HepG2 (cell line): ENCODE results near the gene CLN6. TPM values are rescaled to one million over a fixed set of nuclear protein-coding genes. Genes with fewer than 3 reads are reported as not detected.

ENCODE experiments used
- ATAC-seq: fragments of 200-7000 bp; cut with Tn5 transposase; 3 replicates; pipeline ENCODE4 v1.9.1; 2020; ENCODE audit warnings: mild to moderate bottlenecking, moderate library complexity
- BruUV-seq: library from RNA; stranded (reverse); fragments of 400-500 nt; replicated peaks from 2 replicates; lab custom pipeline; 2021; lab: Mats Ljungman, UMichigan
- CTCF ChIA-PET: fragments of 300-600 bp; formaldehyde crosslinking; extraction: SDS; loops from one replicate; lab custom pipeline; 2021; ENCODE audit warnings: low total read pairs, inconsistent platforms, low intra/inter-chr PET ratio; lab: Yijun Ruan, JAX
- POLR2A ChIA-PET: fragments of 350-600 bp; sonication (Branson Sonifier 250); formaldehyde crosslinking; loops from one replicate; lab custom pipeline; 2020; ENCODE audit warnings: antibody characterized with exemption, inconsistent platforms; lab: Yijun Ruan, JAX
- DNase-seq: peaks from one replicate; pipeline ENCODE4 v3.0.0-alpha.2; 2015; ENCODE audit warnings: low spot score
- FAIRE-seq: peaks from 3 replicates; lab custom pipeline; 2011; peaks lifted over from hg19 to GRCh38; lab: Jason Lieb, UNC
- H2AFZ ChIP-seq: one replicate; pipeline ENCODE4 v1.6.1; 2011; ENCODE audit warnings: low read length, inconsistent platforms
- H3K27ac ChIP-seq: fragments of 300-600 bp; 3 replicates; pipeline ENCODE4 v1.8.0; 2011; ENCODE audit warnings: mixed run types, mild to moderate bottlenecking, mixed read lengths, low read length, inconsistent platforms; ENCODE audit not compliant: insufficient read depth; ENCODE audit errors: extremely low read length
- H3K27me3 ChIP-seq, 2 experiments: fragments of 200-600 bp in 1 of 2; 2 replicates in 1 of 2; 3 replicates in 1 of 2; pipeline versions ENCODE4 v1.6.0 to v1.8.0; 2011; ENCODE audit warnings: low read length in 2 of 2, mild to moderate bottlenecking in 2 of 2, moderate library complexity in 2 of 2, inconsistent platforms in 1 of 2; ENCODE audit not compliant: insufficient read depth in 2 of 2, control insufficient read depth in 1 of 2
- H3K36me3 ChIP-seq, 2 experiments: fragments of 200-600 bp in 1 of 2; replicated peaks in 1 of 2; 2 replicates in 1 of 2; 3 replicates in 1 of 2; pipeline versions ENCODE4 v1.5.1 to v1.8.0; 2011; ENCODE audit warnings: low read length in 2 of 2, inconsistent platforms in 1 of 2; ENCODE audit not compliant: insufficient read depth in 2 of 2, control insufficient read depth in 1 of 2
- H3K4me1 ChIP-seq: 2 replicates; pipeline ENCODE4 v1.5.1; 2012; ENCODE audit warnings: low read length, inconsistent platforms; ENCODE audit not compliant: insufficient read depth
- H3K4me2 ChIP-seq: 2 replicates; pipeline ENCODE4 v1.6.0; 2011; ENCODE audit warnings: low read depth, low read length, inconsistent platforms
- H3K4me3 ChIP-seq, 3 experiments: fragments of 200-600 bp in 1 of 3; sonication (generic), shearing (Covaris generic) in 1 of 3; replicated peaks in 1 of 3; 2 replicates each; pipeline ENCODE4 v1.5.1; 2011 to 2016; ENCODE audit warnings: low read length in 3 of 3, inconsistent platforms in 2 of 3, low read depth in 2 of 3, mild to moderate bottlenecking in 2 of 3, control low read depth in 1 of 3, mixed read lengths in 1 of 3; ENCODE audit not compliant: insufficient read depth in 1 of 3
- H3K79me2 ChIP-seq: one replicate; pipeline ENCODE4 v1.6.1; 2011; ENCODE audit warnings: low read length, inconsistent platforms; ENCODE audit not compliant: insufficient read depth
- H3K9ac ChIP-seq: 2 replicates; pipeline ENCODE4 v1.6.0; 2011; ENCODE audit warnings: mild to moderate bottlenecking, low read depth, low read length, inconsistent platforms; ENCODE audit not compliant: insufficient read depth
- H3K9me3 ChIP-seq: 2 replicates; pipeline ENCODE4 v1.5.1; 2012; ENCODE audit warnings: mild to moderate bottlenecking, low read length
- H4K20me1 ChIP-seq: 2 replicates; pipeline ENCODE4 v1.6.0; 2011; ENCODE audit warnings: inconsistent platforms, mild to moderate bottlenecking, low read length, moderate library complexity; ENCODE audit not compliant: insufficient read depth
- POLR2A ChIP-seq, 2 experiments: IDR thresholded peaks; 2 replicates each; pipeline ENCODE4 v1.6.1; 2011; ENCODE audit warnings: low read depth in 2 of 2, low read length in 2 of 2, mild to moderate bottlenecking in 1 of 2, moderate library complexity in 1 of 2; ENCODE audit not compliant: insufficient read depth in 1 of 2
- SALL2 ChIP-seq: sonication (generic); formaldehyde crosslinking; IDR thresholded peaks from 2 replicates; pipeline ENCODE4 v1.8.1; 2023; ENCODE audit warnings: mild to moderate bottlenecking, missing genetic modification reagents, inconsistent platforms
- ZNF331 ChIP-seq: sonication (generic); formaldehyde crosslinking; IDR thresholded peaks from 2 replicates; pipeline ENCODE4 v1.4.0; 2020; ENCODE audit warnings: missing genetic modification reagents
- ZNF382 ChIP-seq: sonication (generic); formaldehyde crosslinking; IDR thresholded peaks from 2 replicates; pipeline ENCODE4 v1.5.0; 2020; ENCODE audit warnings: missing genetic modification reagents, mild to moderate bottlenecking, borderline replicate concordance
- WGBS: methylation state at CpG from one replicate; pipeline ENCODE4 v1.1.6; 2017; ENCODE audit warnings: low lambda C conversion rate; 5-methylcytosine and 5-hydroxymethylcytosine counted together
- in situ Hi-C: cut with HindIII; loops from 2 replicates; pipeline ENCODE4 v1.10.0; 2017; ENCODE audit warnings: low pct_unique_long_range_greater_than_20kb; ENCODE audit not compliant: extremely low pct_ligation_motif_present
- intact Hi-C: fragments of 100-400 bp; cut with micrococcal nuclease; formaldehyde crosslinking; loops from one replicate; pipeline ENCODE4 v1.10.0; 2022; ENCODE audit not compliant: unreplicated experiment
- polyA plus RNA-seq, 8 experiments: library from polyadenylated mRNA; depleted of rRNA in 3 of 8; stranded (reverse) in 7 of 8; unstranded in 1 of 8; fragments of >200 nt; fragmentation: Illumina TruSeq in 4 of 8; extraction: Trizol in 4 of 8; gene quantifications; 2 replicates each; pipeline versions ENCODE4 v1.2.1 to v1.2.3, GENCODE V29; 2011 to 2016; ENCODE audit warnings: low read depth in 4 of 8, missing spikeins in 1 of 8, mixed read lengths in 1 of 8; ENCODE audit not compliant: insufficient read depth in 1 of 8
- total RNA-seq, 5 experiments: library from RNA; depleted of rRNA; stranded (reverse); fragments of >200 nt; fragmentation: Illumina TruSeq; extraction: Trizol; gene quantifications; 2 replicates each; pipeline ENCODE4 v1.2.3, GENCODE V29; 2016; ENCODE audit warnings: low read depth in 1 of 5
- TF ChIP-seq, protein P1 (sequence below): sonication (generic); formaldehyde crosslinking; IDR thresholded peaks from 2 replicates; pipeline ENCODE4 v1.8.0; 2023; ENCODE audit warnings: mild to moderate bottlenecking, missing genetic modification reagents

Gene CLN6
- total and polyA plus RNA-seq, 2 of the 13 experiments (the other 11 are each of a cell fraction or from before 2014, with no cell fraction given): 24.9 to 27.1 TPM

DNA sequence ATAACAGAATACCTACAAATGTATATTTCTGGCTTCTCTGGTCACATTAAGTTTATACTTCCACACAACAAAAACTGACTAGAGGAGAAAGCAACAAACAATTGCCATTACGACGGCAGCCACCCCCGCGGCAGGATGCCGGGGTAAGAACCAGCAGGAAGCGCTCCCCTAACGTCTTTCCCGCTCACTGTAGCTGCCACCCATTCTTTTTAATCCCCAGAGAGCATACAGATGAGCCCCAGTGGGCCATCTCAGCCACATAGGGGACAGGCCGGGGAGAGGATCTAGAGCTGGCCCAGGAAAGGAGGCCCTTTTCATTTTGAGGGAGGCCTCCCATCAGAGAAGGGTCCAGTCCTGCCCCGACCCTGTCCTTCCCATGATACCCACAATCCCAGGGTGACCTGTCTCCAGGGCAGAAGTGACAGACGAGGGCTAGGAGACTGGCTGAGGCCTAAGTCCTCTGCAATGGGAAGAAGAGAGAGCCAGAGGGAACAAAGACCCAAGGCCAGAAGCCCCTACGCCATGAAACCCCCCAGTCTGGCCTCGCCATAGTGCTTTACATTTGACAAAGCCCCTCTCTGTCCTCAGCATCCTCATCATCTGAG lies 20.8 kb downstream of the CLN6 start (continued):
- TF ChIP-seq POLR2A (IDR thresholded peaks at IDR 0.05; ENCODE audit: insufficient read depth in 1 of 2, low read depth in 2 of 2, low read length in 2 of 2): no peak

DNA sequence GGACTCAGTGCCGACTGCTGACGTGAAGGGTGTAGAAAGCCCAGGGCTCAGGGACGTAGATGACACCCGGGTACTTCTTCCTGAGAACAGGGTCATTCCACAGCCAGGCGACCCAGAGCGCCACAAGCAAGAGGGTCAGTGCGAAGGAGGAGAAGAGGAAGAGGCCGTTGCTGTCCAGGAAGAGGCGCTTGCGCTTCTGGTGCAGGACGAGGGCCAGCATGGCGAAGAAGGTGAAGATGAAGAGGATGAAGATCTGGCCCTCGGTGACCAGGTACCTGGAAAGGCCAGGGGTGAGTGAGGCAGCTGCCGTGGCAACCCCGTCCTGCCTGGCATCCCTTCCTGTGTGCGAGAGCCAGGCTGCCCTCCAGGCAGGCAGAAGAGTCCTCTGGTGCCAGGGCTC lies 21.4 kb downstream of the CLN6 start:
- H3K9me3 ChIP-seq: no peaks in the 10 kb centered on the region
- H3K4me1 ChIP-seq: peaks cover 25% of the 10 kb centered on the region
- no peak overlapping the region for H3K27ac ChIP-seq
- no peak overlapping the region for H2AFZ ChIP-seq
- in situ Hi-C loops: no loop called here
- intact Hi-C loops: no loop called here
- H3K36me3 ChIP-seq: peaks cover 3 to 8% of the 10 kb centered on the region in 2 experiments; a peak in 4 of 5 replicates
- H3K79me2 ChIP-seq: no peaks in the 10 kb centered on the region
- FAIRE-seq (no peak), DNase-seq (no peak), ATAC-seq (no peak)
- H3K4me2 ChIP-seq: no peak overlapping the region
- CTCF ChIA-PET: no interaction called here
- no TSS peak for BruUV-seq
- H3K27me3 ChIP-seq: no peaks in the 10 kb centered on the region
- no peak overlapping the region for H3K4me3 ChIP-seq
- 0 out of 2 replicates have a peak, but pooled peaks cover 6% of the 10 kb centered on the region for H4K20me1 ChIP-seq
- WGBS: 96% methylated on average over 14 of the region's 16 CpGs
- POLR2A ChIA-PET: no interaction called here
- H3K9ac ChIP-seq: no peak overlapping the region
- TF ChIP-seq ZNF382 (no peak), SALL2 (no peak), ZNF331 (no peak)
- TF ChIP-seq, protein P1, sequence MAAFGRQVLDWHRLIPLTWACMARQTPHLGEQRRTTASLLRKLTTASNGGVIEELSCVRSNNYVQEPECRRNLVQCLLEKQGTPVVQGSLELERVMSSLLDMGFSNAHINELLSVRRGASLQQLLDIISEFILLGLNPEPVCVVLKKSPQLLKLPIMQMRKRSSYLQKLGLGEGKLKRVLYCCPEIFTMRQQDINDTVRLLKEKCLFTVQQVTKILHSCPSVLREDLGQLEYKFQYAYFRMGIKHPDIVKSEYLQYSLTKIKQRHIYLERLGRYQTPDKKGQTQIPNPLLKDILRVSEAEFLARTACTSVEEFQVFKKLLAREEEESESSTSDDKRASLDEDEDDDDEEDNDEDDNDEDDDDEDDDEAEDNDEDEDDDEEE: no peak
